SK-N-SH (cell line): ENCODE results near the gene PRKACA. TPM values are rescaled to one million over a fixed set of nuclear protein-coding genes. Genes with fewer than 3 reads are reported as not detected.

Experiments
- CTCF ChIA-PET: fragments of 300-600, 350-600 bp; formaldehyde crosslinking; extraction: SDS; loops from one replicate; lab custom pipeline; 2021; lab: Yijun Ruan, JAX
- POLR2A ChIA-PET: fragments of 350-600 bp; sonication (Branson Sonifier 250); formaldehyde crosslinking; extraction: SDS; loops from one replicate; lab custom pipeline; 2020; ENCODE audit warnings: antibody characterized with exemption, inconsistent platforms; lab: Yijun Ruan, JAX
- DNase-seq: peaks from one replicate; pipeline ENCODE4 v3.0.0; 2012
- H2AFZ ChIP-seq: fragments of 200-600 bp; sonication (generic); 2 replicates; pipeline ENCODE4 v1.8.1; 2016; ENCODE audit warnings: antibody characterized with exemption, mild to moderate bottlenecking, low read depth
- H3F3A ChIP-seq: fragments of 200-600 bp; sonication (generic); replicated peaks from 2 replicates; pipeline ENCODE3; 2016; ENCODE audit warnings: antibody characterized with exemption, mild to moderate bottlenecking; ENCODE audit not compliant: insufficient read depth
- H3K27ac ChIP-seq, 2 experiments: fragments of 200-500 bp in 1 of 2; fragments of 200-600 bp in 1 of 2; sonication (Bioruptor generic) in 1 of 2; sonication (generic), shearing (Covaris generic) in 1 of 2; 2 replicates each; pipeline versions ENCODE4 v1.5.1 to v1.6.1; 2014 to 2016; ENCODE audit warnings: low read depth in 2 of 2, inconsistent platforms in 1 of 2, low read length in 1 of 2, mild to moderate bottlenecking in 1 of 2, mixed read lengths in 1 of 2
- H3K27me3 ChIP-seq: fragments of 200-600 bp; sonication (generic), shearing (Covaris generic); 2 replicates; pipeline ENCODE4 v1.6.1; 2016; ENCODE audit warnings: mixed run types; ENCODE audit not compliant: insufficient read depth
- H3K36me3 ChIP-seq, 2 experiments: fragments of 200-500 bp in 1 of 2; fragments of 200-600 bp in 1 of 2; sonication (Bioruptor generic) in 1 of 2; sonication (generic) in 1 of 2; replicated peaks in 1 of 2; 2 replicates each; pipeline versions ENCODE3 to v1.5.1; 2014 to 2016; ENCODE audit warnings: low read length in 1 of 2, mild to moderate bottlenecking in 1 of 2; ENCODE audit not compliant: insufficient read depth in 2 of 2, control insufficient read depth in 1 of 2
- H3K4me1 ChIP-seq, 2 experiments: fragments of 200-500 bp in 1 of 2; fragments of 200-600 bp in 1 of 2; sonication (Bioruptor generic) in 1 of 2; sonication (generic), shearing (Covaris generic) in 1 of 2; 2 replicates each; pipeline versions ENCODE4 v1.5.1 to v1.6.1; 2014 to 2016; ENCODE audit warnings: low read depth in 1 of 2, low read length in 1 of 2, mixed run types in 1 of 2; ENCODE audit not compliant: insufficient read depth in 2 of 2, control insufficient read depth in 1 of 2
- H3K4me2 ChIP-seq: fragments of 200-600 bp; sonication (generic), shearing (Covaris generic); 2 replicates; pipeline ENCODE4 v1.6.1; 2017; ENCODE audit warnings: mixed run types
- H3K4me3 ChIP-seq, 2 experiments: fragments of 200-500 bp in 1 of 2; fragments of 200-600 bp in 1 of 2; sonication (Bioruptor generic) in 1 of 2; sonication (generic), shearing (Covaris generic) in 1 of 2; 2 replicates each; pipeline versions ENCODE4 v1.5.1 to v1.8.1; 2014 to 2016; ENCODE audit warnings: low read depth in 2 of 2, inconsistent platforms in 1 of 2, low read length in 1 of 2, mild to moderate bottlenecking in 1 of 2, mixed read lengths in 1 of 2, moderate library complexity in 1 of 2
- H3K79me2 ChIP-seq: fragments of 200-600 bp; sonication (generic); 2 replicates; pipeline ENCODE4 v1.8.1; 2017; ENCODE audit warnings: mild to moderate bottlenecking; ENCODE audit not compliant: insufficient read depth
- H3K9ac ChIP-seq: fragments of 200-600 bp; sonication (generic); 2 replicates; pipeline ENCODE4 v1.6.1; 2017; ENCODE audit warnings: mixed run types
- H3K9me2 ChIP-seq: fragments of 200-600 bp; sonication (generic); 2 replicates; pipeline ENCODE4 v1.6.1; 2017; ENCODE audit warnings: mixed run types
- H3K9me3 ChIP-seq: fragments of 200-600 bp; sonication (generic); 2 replicates; pipeline ENCODE4 v1.6.1; 2017; ENCODE audit warnings: mixed run types, mild to moderate bottlenecking, moderate library complexity
- H4K20me1 ChIP-seq: fragments of 200-600 bp; sonication (generic); 2 replicates; pipeline ENCODE4 v1.6.1; 2017; ENCODE audit warnings: mild to moderate bottlenecking, mixed run types; ENCODE audit not compliant: insufficient read depth
- ELF1 ChIP-seq: IDR thresholded peaks from 2 replicates; pipeline ENCODE4 v1.4.0; 2012
- EZH2phosphoT487 ChIP-seq: fragments of 200-600 bp; sonication (generic); IDR thresholded peaks from 2 replicates; pipeline ENCODE4 v1.6.1; 2017; ENCODE audit warnings: low read depth, mixed run types, mild to moderate bottlenecking, antibody characterized with exemption, moderate library complexity, borderline replicate concordance
- FOSL2 ChIP-seq: IDR thresholded peaks from 2 replicates; pipeline ENCODE4 v1.4.0; 2012; ENCODE audit warnings: low read depth, mild to moderate bottlenecking, moderate library complexity, borderline replicate concordance
- FOXJ3 ChIP-seq: sonication (generic); formaldehyde crosslinking; IDR thresholded peaks from 2 replicates; pipeline ENCODE4 v1.5.1; 2020; ENCODE audit warnings: mild to moderate bottlenecking, missing genetic modification reagents
- GATA2 ChIP-seq: sonication (generic); formaldehyde crosslinking; IDR thresholded peaks from 2 replicates; pipeline ENCODE4 v1.5.0; 2020; ENCODE audit warnings: mild to moderate bottlenecking, missing genetic modification reagents
- NFIC ChIP-seq: IDR thresholded peaks from 2 replicates; pipeline ENCODE4 v1.4.0; 2012; ENCODE audit warnings: borderline replicate concordance
- POLR2AphosphoS5 ChIP-seq: IDR thresholded peaks from 2 replicates; pipeline ENCODE4 v1.6.1; 2012; ENCODE audit warnings: low read depth, low read length
- RAD21 ChIP-seq: IDR thresholded peaks from 2 replicates; pipeline ENCODE4 v1.6.1; 2012; ENCODE audit warnings: mild to moderate bottlenecking, low read length
- RFX5 ChIP-seq: IDR thresholded peaks from 2 replicates; pipeline ENCODE4 v1.6.1; 2012; ENCODE audit warnings: mild to moderate bottlenecking, improper control_type of control experiment, low read length
- TCF12 ChIP-seq: IDR thresholded peaks from 2 replicates; pipeline ENCODE4 v1.4.0; 2012
- TEAD4 ChIP-seq: IDR thresholded peaks from 2 replicates; pipeline ENCODE4 v1.4.0; 2012; ENCODE audit warnings: mild to moderate bottlenecking, borderline replicate concordance; ENCODE audit not compliant: insufficient read depth
- YY1 ChIP-seq: IDR thresholded peaks from 2 replicates; pipeline ENCODE4 v1.4.0; 2012; ENCODE audit warnings: low read depth, mild to moderate bottlenecking
- WGBS: methylation state at CpG from one replicate; pipeline ENCODE4 v1.1.6; 2017; ENCODE audit warnings: low lambda C conversion rate; 5-methylcytosine and 5-hydroxymethylcytosine counted together
- polyA plus RNA-seq, 3 experiments: library from polyadenylated mRNA; depleted of rRNA; stranded (reverse); fragments of >200 nt; gene quantifications; 2 replicates each; pipeline ENCODE4 v1.2.3, GENCODE V29; 2012
- TF ChIP-seq, protein P1 (sequence below): IDR thresholded peaks from 2 replicates; pipeline ENCODE4 v1.4.0; 2012; ENCODE audit warnings: low read depth
- TF ChIP-seq, protein P2 (sequence below): fragments of 200-600 bp; sonication (generic); IDR thresholded peaks from 2 replicates; pipeline ENCODE4 v1.6.1; 2017; ENCODE audit warnings: antibody characterized with exemption, mild to moderate bottlenecking, moderate library complexity
- TF ChIP-seq, protein P3 (sequence below): IDR thresholded peaks from 2 replicates; pipeline ENCODE4 v1.4.0; 2012; ENCODE audit warnings: low read depth, borderline replicate concordance
- TF ChIP-seq, protein P4 (sequence below): fragments of 150-350 bp; IDR thresholded peaks from 2 replicates; pipeline ENCODE4 v1.6.1; 2016; ENCODE audit warnings: mild to moderate bottlenecking, low read depth, low read length
- TF ChIP-seq, protein P5 (sequence below): fragments of 150-350 bp; IDR thresholded peaks from 2 replicates; pipeline ENCODE4 v1.6.1; 2017; ENCODE audit warnings: antibody characterized with exemption, low read length, low read depth, borderline replicate concordance

Gene PRKACA
- polyA plus RNA-seq, 1 of the 3 experiments (the other 2 are of a cell fraction), result 48.4 TPM

DNA sequence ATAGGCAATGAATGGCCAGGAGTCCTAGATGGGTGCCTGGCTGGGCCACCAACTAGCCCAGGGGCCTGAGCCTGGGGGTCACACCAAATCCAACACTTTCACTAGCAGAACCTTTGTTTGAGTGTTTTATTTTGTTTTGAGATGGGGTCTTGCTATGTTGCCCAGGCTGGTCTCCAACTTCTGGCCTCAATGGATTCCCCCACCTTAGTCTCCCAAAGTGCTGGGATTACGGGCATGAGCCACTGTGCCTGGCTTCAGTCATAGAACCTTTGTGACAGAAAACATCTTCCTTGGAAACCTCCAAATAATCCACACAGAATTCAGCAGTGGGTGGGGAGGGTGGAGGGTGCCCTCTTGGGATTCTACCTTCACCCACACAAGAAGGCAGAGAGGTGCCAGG lies 6.1 kb downstream of the PRKACA start:
- no peaks in the 10 kb centered on the region for H3K36me3 ChIP-seq
- CTCF ChIA-PET, result interaction anchor here (1.3 to 4.7 kb wide), 2 partner anchors 25 kb away, joined by 3 to 28 read pairs; partner anchors contain the start of gene ASF1B
- H3K4me1 ChIP-seq, result peaks cover 4 to 9% of the 10 kb centered on the region in 2 experiments; a peak in 2 of 4 replicates
- WGBS, result 90% methylated on average over 1 of the region's 1 CpG
- POLR2A ChIA-PET, result no interaction called here
- no peaks in the 10 kb centered on the region for H3K27me3 ChIP-seq
- TF ChIP-seq TCF12 (no peak), FOXJ3 (CRISPR knock-in tag) (no peak), GATA2 (CRISPR knock-in tag) (no peak), RAD21 (no peak), POLR2AphosphoS5 (no peak), NFIC (no peak), ELF1 (no peak), TEAD4 (no peak), RFX5 (no peak), FOSL2 (no peak), EZH2phosphoT487 (no peak), YY1 (no peak)
- TF ChIP-seq, protein P1, sequence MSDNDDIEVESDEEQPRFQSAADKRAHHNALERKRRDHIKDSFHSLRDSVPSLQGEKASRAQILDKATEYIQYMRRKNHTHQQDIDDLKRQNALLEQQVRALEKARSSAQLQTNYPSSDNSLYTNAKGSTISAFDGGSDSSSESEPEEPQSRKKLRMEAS, result no peak
- TF ChIP-seq, protein P2, sequence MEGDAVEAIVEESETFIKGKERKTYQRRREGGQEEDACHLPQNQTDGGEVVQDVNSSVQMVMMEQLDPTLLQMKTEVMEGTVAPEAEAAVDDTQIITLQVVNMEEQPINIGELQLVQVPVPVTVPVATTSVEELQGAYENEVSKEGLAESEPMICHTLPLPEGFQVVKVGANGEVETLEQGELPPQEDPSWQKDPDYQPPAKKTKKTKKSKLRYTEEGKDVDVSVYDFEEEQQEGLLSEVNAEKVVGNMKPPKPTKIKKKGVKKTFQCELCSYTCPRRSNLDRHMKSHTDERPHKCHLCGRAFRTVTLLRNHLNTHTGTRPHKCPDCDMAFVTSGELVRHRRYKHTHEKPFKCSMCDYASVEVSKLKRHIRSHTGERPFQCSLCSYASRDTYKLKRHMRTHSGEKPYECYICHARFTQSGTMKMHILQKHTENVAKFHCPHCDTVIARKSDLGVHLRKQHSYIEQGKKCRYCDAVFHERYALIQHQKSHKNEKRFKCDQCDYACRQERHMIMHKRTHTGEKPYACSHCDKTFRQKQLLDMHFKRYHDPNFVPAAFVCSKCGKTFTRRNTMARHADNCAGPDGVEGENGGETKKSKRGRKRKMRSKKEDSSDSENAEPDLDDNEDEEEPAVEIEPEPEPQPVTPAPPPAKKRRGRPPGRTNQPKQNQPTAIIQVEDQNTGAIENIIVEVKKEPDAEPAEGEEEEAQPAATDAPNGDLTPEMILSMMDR, result no peak
- TF ChIP-seq, protein P3, sequence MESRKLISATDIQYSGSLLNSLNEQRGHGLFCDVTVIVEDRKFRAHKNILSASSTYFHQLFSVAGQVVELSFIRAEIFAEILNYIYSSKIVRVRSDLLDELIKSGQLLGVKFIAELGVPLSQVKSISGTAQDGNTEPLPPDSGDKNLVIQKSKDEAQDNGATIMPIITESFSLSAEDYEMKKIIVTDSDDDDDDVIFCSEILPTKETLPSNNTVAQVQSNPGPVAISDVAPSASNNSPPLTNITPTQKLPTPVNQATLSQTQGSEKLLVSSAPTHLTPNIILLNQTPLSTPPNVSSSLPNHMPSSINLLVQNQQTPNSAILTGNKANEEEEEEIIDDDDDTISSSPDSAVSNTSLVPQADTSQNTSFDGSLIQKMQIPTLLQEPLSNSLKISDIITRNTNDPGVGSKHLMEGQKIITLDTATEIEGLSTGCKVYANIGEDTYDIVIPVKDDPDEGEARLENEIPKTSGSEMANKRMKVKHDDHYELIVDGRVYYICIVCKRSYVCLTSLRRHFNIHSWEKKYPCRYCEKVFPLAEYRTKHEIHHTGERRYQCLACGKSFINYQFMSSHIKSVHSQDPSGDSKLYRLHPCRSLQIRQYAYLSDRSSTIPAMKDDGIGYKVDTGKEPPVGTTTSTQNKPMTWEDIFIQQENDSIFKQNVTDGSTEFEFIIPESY, result no peak
- TF ChIP-seq, protein P4, sequence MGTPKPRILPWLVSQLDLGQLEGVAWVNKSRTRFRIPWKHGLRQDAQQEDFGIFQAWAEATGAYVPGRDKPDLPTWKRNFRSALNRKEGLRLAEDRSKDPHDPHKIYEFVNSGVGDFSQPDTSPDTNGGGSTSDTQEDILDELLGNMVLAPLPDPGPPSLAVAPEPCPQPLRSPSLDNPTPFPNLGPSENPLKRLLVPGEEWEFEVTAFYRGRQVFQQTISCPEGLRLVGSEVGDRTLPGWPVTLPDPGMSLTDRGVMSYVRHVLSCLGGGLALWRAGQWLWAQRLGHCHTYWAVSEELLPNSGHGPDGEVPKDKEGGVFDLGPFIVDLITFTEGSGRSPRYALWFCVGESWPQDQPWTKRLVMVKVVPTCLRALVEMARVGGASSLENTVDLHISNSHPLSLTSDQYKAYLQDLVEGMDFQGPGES, result no peak
- TF ChIP-seq, protein P5, sequence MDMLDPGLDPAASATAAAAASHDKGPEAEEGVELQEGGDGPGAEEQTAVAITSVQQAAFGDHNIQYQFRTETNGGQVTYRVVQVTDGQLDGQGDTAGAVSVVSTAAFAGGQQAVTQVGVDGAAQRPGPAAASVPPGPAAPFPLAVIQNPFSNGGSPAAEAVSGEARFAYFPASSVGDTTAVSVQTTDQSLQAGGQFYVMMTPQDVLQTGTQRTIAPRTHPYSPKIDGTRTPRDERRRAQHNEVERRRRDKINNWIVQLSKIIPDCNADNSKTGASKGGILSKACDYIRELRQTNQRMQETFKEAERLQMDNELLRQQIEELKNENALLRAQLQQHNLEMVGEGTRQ, result no peak
- H3K4me2 ChIP-seq, result no peak overlapping the region
- no peak overlapping the region for H3K27ac ChIP-seq
- H3K9me3 ChIP-seq, result no peaks in the 10 kb centered on the region
- no peaks in the 10 kb centered on the region for H4K20me1 ChIP-seq
- peaks cover 48% of the 10 kb centered on the region for H3K79me2 ChIP-seq
- no peaks in the 10 kb centered on the region for H3F3A ChIP-seq
- no peak overlapping the region for H3K4me3 ChIP-seq
- H3K9ac ChIP-seq, result no peak overlapping the region
- no peak overlapping the region for H2AFZ ChIP-seq
- no peak for DNase-seq
- no peaks in the 10 kb centered on the region for H3K9me2 ChIP-seq
